ENCODE results near the gene PRKCQ.
"Not testable (repeated sequence)": the region's sequence is repeated elsewhere in the genome, so short reads cannot be mapped to it uniquely, and the experiment has no call there.

The PRKCQ gene

GRCh38 chr10:6469661-6470060, 110.4 kb downstream of the PRKCQ start:
- TF ChIP-seq POLR2A (IDR thresholded peaks at IDR 0.05; ENCODE audit: low read depth, low read length), result no peak
- FAIRE-seq (no peak), DNase-seq (ENCODE audit: insufficient read length, low spot score) (no peak)

- FAIRE-seq, result no peak
- no peak for TF ChIP-seq POLR2A (IDR thresholded peaks at IDR 0.05; ENCODE audit: low read depth, low read length)
These were observed 114.0 kb downstream of the PRKCQ start for GRCh38 chr10:6465854-6466601.

GRCh38 chr10:6465437-6465836, 114.6 kb downstream of the PRKCQ start:
- no peak for TF ChIP-seq POLR2A (IDR thresholded peaks at IDR 0.05; ENCODE audit: low read depth, low read length)
- no peak for FAIRE-seq
- DNase-seq (ENCODE audit: insufficient read length, low spot score), result no peak

More at GRCh38 chr10:6465854-6466601, 114.0 kb downstream of the PRKCQ start:
- DNase-seq (ENCODE audit: insufficient read length, low spot score), result no peak

- TF ChIP-seq POLR2A (IDR thresholded peaks at IDR 0.05; ENCODE audit: low read depth, low read length), result no peak
- FAIRE-seq, result no peak
- DNase-seq (ENCODE audit: insufficient read length, low spot score), result no peak
These were observed 115.1 kb downstream of the PRKCQ start for GRCh38 chr10:6464862-6465430.

- no peak for DNase-seq (ENCODE audit: insufficient read length, low spot score)
These were observed 116.7 kb downstream of the PRKCQ start for GRCh38 chr10:6463366-6463765.

GRCh38 chr10:6461961-6462360, 118.1 kb downstream of the PRKCQ start:
- no peak for TF ChIP-seq POLR2A (IDR thresholded peaks at IDR 0.05; ENCODE audit: low read depth, low read length)
- DNase-seq (ENCODE audit: insufficient read length, low spot score) (no peak), FAIRE-seq (no peak)

More at GRCh38 chr10:6463366-6463765, 116.7 kb downstream of the PRKCQ start:
- FAIRE-seq, result no peak
- TF ChIP-seq POLR2A (IDR thresholded peaks at IDR 0.05; ENCODE audit: low read depth, low read length), result no peak

GRCh38 chr10:6460861-6461409, 119.1 kb downstream of the PRKCQ start:
- FAIRE-seq, result no peak
- DNase-seq (ENCODE audit: insufficient read length, low spot score), result no peak
- no peak for TF ChIP-seq POLR2A (IDR thresholded peaks at IDR 0.05; ENCODE audit: low read depth, low read length)

- DNase-seq (ENCODE audit: insufficient read length, low spot score) (no peak), FAIRE-seq (no peak)
- no peak for TF ChIP-seq POLR2A (IDR thresholded peaks at IDR 0.05; ENCODE audit: low read depth, low read length)
These were observed 121.3 kb downstream of the PRKCQ start for GRCh38 chr10:6458814-6459213.

- TF ChIP-seq POLR2A (IDR thresholded peaks at IDR 0.05; ENCODE audit: low read depth, low read length), result no peak
- no peak for FAIRE-seq
- DNase-seq (ENCODE audit: insufficient read length, low spot score), result no peak
These were observed 122.7 kb downstream of the PRKCQ start for GRCh38 chr10:6457376-6457775.

GRCh38 chr10:6456067-6456466, 124.0 kb downstream of the PRKCQ start:
- no peak for TF ChIP-seq POLR2A (IDR thresholded peaks at IDR 0.05; ENCODE audit: low read depth, low read length)
- FAIRE-seq (no peak), DNase-seq (ENCODE audit: insufficient read length, low spot score) (no peak)

- DNase-seq (ENCODE audit: insufficient read length, low spot score), result no peak
- no peak for FAIRE-seq
- TF ChIP-seq POLR2A (IDR thresholded peaks at IDR 0.05; ENCODE audit: low read depth, low read length), result no peak
These were observed 124.5 kb downstream of the PRKCQ start for GRCh38 chr10:6455592-6455991.

GRCh38 chr10:6446711-6447110, 133.4 kb downstream of the PRKCQ start:
- no peak for DNase-seq (ENCODE audit: insufficient read length, low spot score)
- FAIRE-seq, result no peak

GRCh38 chr10:6445671-6446316, 134.3 kb downstream of the PRKCQ start:
- DNase-seq (ENCODE audit: insufficient read length, low spot score) (peak; percentile 9), FAIRE-seq (no peak)
- no peak for TF ChIP-seq POLR2A (IDR thresholded peaks at IDR 0.05; ENCODE audit: low read depth, low read length)

More at GRCh38 chr10:6446711-6447110, 133.4 kb downstream of the PRKCQ start:
- TF ChIP-seq POLR2A (IDR thresholded peaks at IDR 0.05; ENCODE audit: low read depth, low read length), result no peak

- FAIRE-seq, result not testable (repeated sequence)
These were observed 140.2 kb downstream of the PRKCQ start for GRCh38 chr10:6439875-6440274.

More at GRCh38 chr10:6439875-6440274, 140.2 kb downstream of the PRKCQ start:
- not testable (repeated sequence) for DNase-seq (ENCODE audit: insufficient read length, low spot score)

Measured in H54 (cell line).